PC-3 (cell line): ENCODE results near the gene EXOC4.

Source experiments
- EZH2 ChIP-seq: fragments of 300-600 bp; sonication (generic); IDR thresholded peaks from one replicate; pipeline ENCODE4 v1.6.1; 2017; ENCODE audit warnings: antibody characterized with exemption, mild to moderate bottlenecking, low read length; ENCODE audit not compliant: unreplicated experiment
- TF ChIP-seq, protein P1 (sequence below): fragments of 300-600 bp; sonication (generic); conservative IDR thresholded peaks from 2 replicates; pipeline ENCODE4 v1.5.1; 2017; ENCODE audit warnings: antibody characterized with exemption, low read depth, mild to moderate bottlenecking, low read length

DNA sequence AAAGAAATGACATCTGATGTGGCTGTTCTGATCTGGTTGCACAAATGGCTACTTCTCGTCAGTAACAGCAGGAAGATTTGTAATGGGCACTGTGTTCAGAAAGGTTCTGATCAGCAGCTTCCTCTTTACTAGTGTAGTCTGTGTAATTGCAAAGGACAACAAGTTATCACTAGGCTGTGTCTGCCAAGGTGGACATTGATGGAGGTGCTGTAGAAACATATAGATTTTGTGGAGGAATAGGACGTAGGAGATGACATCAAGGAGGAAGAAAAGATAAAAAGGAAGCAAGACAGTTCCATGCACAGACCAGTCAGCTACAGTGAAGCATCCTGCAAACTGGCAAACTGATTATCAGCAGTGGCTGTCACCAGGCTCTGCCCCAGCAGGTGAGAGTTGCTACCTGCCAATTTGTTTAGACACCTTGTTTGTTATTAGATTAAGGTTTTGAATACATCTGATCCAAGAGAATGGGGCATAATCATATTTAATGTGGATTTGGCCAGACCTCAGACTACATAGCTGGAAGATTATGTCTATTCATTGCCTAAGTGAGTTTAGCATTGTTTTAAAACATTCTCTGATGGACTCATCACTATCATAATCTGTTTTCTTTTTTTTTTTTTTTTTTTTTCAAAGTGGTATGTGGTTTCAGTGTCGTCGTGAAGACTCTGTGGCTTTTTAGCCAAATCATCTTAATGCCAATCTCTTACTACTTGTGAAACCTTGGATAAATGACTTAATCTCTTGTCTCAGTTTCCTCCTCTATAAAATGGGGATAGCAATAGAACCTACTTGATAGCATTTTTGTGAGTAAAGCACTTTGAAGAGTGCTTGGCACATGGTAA lies 456.4 kb downstream of the EXOC4 start:
- TF ChIP-seq, protein P1, sequence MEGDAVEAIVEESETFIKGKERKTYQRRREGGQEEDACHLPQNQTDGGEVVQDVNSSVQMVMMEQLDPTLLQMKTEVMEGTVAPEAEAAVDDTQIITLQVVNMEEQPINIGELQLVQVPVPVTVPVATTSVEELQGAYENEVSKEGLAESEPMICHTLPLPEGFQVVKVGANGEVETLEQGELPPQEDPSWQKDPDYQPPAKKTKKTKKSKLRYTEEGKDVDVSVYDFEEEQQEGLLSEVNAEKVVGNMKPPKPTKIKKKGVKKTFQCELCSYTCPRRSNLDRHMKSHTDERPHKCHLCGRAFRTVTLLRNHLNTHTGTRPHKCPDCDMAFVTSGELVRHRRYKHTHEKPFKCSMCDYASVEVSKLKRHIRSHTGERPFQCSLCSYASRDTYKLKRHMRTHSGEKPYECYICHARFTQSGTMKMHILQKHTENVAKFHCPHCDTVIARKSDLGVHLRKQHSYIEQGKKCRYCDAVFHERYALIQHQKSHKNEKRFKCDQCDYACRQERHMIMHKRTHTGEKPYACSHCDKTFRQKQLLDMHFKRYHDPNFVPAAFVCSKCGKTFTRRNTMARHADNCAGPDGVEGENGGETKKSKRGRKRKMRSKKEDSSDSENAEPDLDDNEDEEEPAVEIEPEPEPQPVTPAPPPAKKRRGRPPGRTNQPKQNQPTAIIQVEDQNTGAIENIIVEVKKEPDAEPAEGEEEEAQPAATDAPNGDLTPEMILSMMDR: no peak
- TF ChIP-seq EZH2: no peak
